ENCODE data around the gene GSDMA. TPM values are rescaled to one million over a fixed set of nuclear protein-coding genes. Genes with fewer than 3 reads are reported as not detected.

The GSDMA gene
- total and polyA plus RNA-seq, 12 donors = 0.06 to 1.3 (median 0.42) TPM; not detected in 6

DNA sequence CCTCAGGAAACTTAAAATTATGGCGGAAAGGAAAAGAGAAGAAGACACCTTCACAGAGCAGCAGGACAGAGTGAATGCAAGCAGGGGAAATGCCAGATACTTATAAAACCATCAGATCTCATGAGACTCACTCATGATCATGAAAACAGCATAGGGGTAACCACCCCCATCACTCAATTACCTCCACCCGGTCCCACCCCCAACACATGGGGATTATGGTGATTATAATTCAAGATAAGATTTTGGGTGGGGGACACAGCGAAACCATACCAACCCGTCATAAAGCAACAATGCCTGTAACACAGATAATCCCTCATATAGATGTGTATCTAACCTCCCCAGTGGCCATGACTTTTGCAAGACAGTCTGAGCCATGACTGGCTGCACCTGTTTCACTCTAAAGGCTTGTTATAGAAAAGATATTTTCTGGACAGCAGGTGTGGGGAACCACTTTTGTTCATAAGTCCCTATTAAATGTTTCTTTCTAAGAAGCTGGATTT, 7.0 kb upstream of the GSDMA start:
- TF ChIP-seq, protein P1, sequence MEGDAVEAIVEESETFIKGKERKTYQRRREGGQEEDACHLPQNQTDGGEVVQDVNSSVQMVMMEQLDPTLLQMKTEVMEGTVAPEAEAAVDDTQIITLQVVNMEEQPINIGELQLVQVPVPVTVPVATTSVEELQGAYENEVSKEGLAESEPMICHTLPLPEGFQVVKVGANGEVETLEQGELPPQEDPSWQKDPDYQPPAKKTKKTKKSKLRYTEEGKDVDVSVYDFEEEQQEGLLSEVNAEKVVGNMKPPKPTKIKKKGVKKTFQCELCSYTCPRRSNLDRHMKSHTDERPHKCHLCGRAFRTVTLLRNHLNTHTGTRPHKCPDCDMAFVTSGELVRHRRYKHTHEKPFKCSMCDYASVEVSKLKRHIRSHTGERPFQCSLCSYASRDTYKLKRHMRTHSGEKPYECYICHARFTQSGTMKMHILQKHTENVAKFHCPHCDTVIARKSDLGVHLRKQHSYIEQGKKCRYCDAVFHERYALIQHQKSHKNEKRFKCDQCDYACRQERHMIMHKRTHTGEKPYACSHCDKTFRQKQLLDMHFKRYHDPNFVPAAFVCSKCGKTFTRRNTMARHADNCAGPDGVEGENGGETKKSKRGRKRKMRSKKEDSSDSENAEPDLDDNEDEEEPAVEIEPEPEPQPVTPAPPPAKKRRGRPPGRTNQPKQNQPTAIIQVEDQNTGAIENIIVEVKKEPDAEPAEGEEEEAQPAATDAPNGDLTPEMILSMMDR (IDR thresholded peaks at IDR 0.05) = no peak
- ATAC-seq (no peak), DNase-seq (no peak)
- H3K36me3 ChIP-seq = no peaks in the 10 kb centered on the region
- H3K27me3 ChIP-seq = no peaks in the 10 kb centered on the region
- H3K9me3 ChIP-seq = no peaks in the 10 kb centered on the region
- H3K4me3 ChIP-seq = no peak overlapping the region
- H3K27ac ChIP-seq = no peak overlapping the region
- H3K4me1 ChIP-seq = peaks cover 0 to 26% (median 15%) of the 10 kb centered on the region in 9 donors
- WGBS, 2 donors = 81 to 87% methylated on average over 4 of the region's 4 CpGs
- intact Hi-C loops (cut with DNase I) = loop anchor here in 2 of 10 donors (5.0 to 10.0 kb wide), 2 partner anchors 33 to 201 kb away; no protein-coding TSS in a partner anchor

DNA sequence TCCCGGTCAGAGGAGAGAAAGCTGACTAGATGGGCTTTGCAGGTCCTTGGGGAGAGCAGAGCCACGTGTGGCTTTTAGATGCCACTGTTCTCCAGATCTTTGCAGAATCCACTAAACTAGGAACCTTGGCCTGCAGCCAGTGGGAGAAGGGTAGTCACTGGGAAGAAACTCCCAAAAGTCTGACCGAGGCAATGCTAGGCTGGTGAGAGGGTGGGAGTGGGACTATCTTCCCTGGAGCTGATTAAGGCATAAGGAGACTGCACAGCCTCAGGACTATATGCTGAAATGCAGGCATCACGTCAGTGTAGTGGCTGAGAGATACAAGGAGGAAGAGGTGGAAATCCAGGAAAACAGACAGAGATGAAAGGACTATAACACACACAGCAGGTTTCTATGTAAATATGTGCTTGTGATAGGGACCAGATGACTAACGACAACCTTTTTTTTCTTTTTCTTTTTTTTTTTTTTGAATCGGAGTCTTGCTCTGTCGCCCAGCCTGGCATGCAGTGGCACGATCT, 2.2 kb upstream of the GSDMA start:
- 55 to 58% methylated on average over 8 of the region's 8 CpGs for WGBS, 2 donors
- no peak overlapping the region for H3K27ac ChIP-seq
- H3K4me3 ChIP-seq = no peak overlapping the region
- H3K9me3 ChIP-seq = no peaks in the 10 kb centered on the region
- no peak for ATAC-seq
- intact Hi-C loops (cut with DNase I) = loop anchor here in 2 of 10 donors (2.0 to 5.0 kb wide), 2 partner anchors 18 to 38 kb away; no protein-coding TSS in a partner anchor
- TF ChIP-seq, protein P1 (IDR thresholded peaks at IDR 0.05) = no peak
- H3K4me1 ChIP-seq = peaks cover 0 to 8% (median 3%) of the 10 kb centered on the region in 9 donors
- H3K36me3 ChIP-seq = no peaks in the 10 kb centered on the region
- no peak for DNase-seq
- H3K27me3 ChIP-seq = peaks cover 0 to 17% (median 0%) of the 10 kb centered on the region in 7 donors

DNA sequence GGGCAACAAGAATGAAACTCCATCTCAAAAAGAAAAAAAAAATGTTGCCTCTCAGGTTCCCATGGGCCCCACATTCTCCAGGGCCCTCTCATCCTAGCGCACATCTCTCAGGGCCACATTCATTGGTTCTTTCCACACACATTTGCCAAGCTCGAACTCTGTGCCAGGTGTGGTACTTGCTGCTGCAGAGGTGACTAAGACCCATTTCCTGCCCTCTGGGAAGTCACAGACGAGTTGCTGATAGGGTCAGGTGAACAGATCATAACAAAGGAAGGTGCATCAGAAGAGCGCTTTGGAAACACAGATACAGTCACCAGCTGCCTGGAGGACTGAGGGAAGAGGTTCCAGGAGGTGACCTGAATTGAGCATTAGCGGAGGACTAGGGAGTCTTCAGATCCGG, 1.0 kb downstream of the GSDMA start:
- intact Hi-C loops (cut with DNase I) = loop anchor here in 1 of 10 donors (5.0 kb wide), 1 partner anchor 42 kb away; no protein-coding TSS in a partner anchor
- TF ChIP-seq, protein P1 (IDR thresholded peaks at IDR 0.05) = no peak
- ATAC-seq (no peak), DNase-seq (no peak)
- Histone ChIP-seq H3K27ac (no peak overlapping the region), H3K4me1 (peaks cover 0 to 27% (median 3%) of the 10 kb centered on the region in 9 donors), H3K4me3 (no peak overlapping the region), H3K27me3 (peaks cover 0 to 25% (median 0%) of the 10 kb centered on the region in 7 donors), H3K36me3 (no peaks in the 10 kb centered on the region), H3K9me3 (no peaks in the 10 kb centered on the region)
- WGBS, 2 donors = 76 to 77% methylated on average over 6 of the region's 6 CpGs

DNA sequence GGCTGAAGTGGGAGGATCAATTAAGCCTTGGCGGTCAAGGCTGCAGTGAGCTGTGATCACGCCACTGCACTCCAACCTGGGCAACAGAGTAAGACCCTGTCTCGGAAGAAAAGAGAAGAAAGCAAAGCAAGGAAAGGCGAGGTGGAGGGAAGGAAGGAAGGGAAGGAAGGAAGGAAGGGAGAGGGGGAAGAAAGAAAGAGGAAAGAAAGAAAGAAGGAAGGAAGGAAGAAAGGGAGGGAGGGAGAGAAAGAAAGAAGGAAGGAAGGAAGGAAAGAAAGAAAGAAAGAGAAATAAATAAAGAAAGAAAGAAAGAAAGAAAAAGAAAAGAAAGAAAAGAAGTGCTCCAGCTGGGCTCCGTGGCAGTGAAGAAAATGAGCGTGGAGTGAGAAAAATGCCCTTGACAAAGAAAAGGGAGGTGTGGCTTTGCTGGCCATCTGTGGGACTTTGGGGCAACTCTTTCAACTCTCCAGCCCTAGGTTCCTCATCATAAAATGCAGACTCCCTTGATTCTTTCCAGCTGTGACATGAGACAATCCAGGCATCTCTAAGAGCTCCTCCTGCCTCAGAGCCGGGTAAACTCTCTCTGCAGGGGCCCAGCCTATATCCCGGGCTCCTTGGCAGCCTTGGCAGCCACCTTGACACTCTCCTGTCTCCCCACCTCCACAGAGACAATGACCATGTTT, 2.4 kb downstream of the GSDMA start:
- peaks cover 0 to 24% (median 0%) of the 10 kb centered on the region in 9 donors for H3K4me1 ChIP-seq
- 52 to 53% methylated on average over 8 of the region's 8 CpGs for WGBS, 2 donors
- DNase-seq (no peak), ATAC-seq (no peak)
- peaks cover 0 to 35% (median 0%) of the 10 kb centered on the region in 7 donors for H3K27me3 ChIP-seq
- intact Hi-C loops (cut with DNase I) = no loop called here
- TF ChIP-seq, protein P1 (IDR thresholded peaks at IDR 0.05) = no peak
- no peak overlapping the region for H3K4me3 ChIP-seq
- H3K36me3 ChIP-seq = no peaks in the 10 kb centered on the region
- peak overlapping the region in 1 of 10 donors; percentile 31 for H3K27ac ChIP-seq
- no peaks in the 10 kb centered on the region for H3K9me3 ChIP-seq

Measured in heart right ventricle (tissue), 16 donors.